Right lung (tissue), 5 donors: ENCODE results near the gene CNPY3. TPM values are rescaled to one million over a fixed set of nuclear protein-coding genes. Genes with fewer than 3 reads are reported as not detected.
"Not testable (repeated sequence)": the region's sequence is repeated elsewhere in the genome, so short reads cannot be mapped to it uniquely, and the experiment has no call there.

ENCODE experiments used
- DNase-seq, 2 donors: peaks; one replicate each; pipeline ENCODE4 v3.0.0-alpha.2; 2013
- polyA plus RNA-seq, 5 donors: library from polyadenylated mRNA; unstranded; fragments of 120-200 nt; gene quantifications; one replicate each; pipeline versions ENCODE4 v1.2.1 to v1.2.3, GENCODE V29; 2013; ENCODE audit warnings: inconsistent platforms in 1 of 5, low replicate concordance in 1 of 5; ENCODE audit not compliant: insufficient read length in 5 of 5, insufficient read depth in 1 of 5

The CNPY3 gene
- polyA plus RNA-seq, 5 donors: 47.1 to 73.0 (median 66.2) TPM

DNA sequence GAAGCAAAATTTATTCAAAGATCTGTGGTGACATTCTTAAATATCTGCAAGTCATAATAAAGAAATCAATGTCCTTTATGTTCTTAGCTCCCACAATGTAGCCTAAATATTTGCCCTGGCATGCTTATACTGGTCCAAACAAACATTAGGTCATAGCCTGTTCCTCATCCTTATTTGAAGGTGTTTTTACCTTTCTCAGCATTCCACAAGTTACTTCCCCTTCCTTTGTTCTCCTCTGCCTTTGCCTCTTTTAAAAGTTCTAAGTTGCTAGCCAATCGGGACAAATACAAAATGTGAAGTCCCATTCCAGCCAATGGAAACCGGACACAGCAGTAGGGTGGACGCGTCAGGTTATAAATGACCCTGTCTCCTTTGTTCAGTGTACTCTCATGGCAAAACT is 25.1 kb downstream of the CNPY3 start:
- not testable (repeated sequence) for DNase-seq

DNA sequence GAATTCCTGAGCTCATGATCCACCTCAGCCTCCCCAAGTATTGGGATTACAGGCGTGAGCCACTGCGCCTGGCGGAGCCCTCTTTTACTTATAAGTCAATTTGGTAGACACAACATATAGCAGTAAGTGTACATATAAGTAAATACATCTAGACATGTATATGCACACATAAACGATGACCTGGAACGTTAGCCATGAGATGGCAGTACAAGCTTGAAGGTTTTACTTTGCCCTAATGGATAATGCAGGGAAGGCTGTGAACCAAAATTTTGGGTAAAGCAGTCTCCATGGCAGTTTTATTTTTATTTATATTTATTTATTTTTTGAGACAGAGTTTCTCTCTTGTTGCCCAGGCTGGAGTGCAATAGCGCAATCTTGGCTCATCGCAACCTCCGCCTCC is 28.8 kb downstream of the CNPY3 start:
- DNase-seq: no peak

DNA sequence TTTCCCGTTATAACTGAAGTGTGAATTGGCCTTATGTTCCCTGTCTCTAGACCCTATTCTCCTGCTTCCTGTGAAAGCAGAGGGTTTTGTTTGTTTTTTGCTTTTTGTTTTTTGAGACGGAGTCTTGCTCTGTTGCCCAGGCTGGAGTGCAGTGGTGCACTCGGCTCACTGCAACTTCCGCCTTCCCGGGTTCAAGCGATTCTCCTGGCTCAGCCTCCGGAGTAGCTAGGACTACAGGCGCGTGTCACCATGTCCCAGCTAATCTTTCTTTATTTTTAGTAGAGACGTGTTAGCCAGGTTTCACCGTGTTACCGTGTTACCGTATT is 30.6 kb downstream of the CNPY3 start:
- no peak for DNase-seq

DNA sequence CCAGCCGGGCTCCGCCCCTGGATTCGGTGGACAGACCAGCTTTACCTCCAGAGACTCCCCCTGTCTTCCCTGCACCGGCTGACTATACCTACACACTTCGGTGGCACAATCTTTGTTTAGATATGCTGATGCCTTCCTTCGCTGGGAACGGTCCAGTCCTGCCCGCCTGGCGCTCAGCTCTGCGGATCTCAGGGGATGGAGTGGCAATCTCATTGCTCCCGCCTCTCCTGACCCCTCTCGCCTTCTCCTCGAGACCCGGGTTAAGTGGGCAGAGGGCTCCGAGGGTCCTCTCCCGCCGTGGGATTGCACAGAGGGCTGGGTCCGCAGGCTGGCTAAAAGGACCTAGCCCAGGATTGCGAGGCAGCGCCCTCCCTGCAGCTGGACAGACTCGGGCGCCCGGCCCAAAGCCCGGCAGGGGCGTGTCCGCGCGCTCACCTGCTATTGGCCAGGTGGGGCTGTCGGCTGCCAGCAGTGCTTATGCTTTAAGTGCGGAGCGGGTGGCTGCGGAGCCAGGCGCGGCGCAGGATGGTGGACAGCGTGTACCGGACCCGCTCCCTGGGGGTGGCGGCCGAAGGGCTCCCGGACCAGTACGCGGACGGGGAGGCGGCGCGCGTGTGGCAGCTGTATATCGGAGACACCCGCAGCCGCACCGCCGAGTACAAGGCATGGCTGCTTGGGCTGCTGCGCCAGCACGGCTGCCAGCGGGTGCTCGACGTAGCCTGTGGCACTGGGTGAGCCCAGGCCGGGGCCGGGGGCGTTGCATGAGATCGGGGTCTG is 31.2 kb downstream of the CNPY3 start, which contains the start of gene GNMT:
GNMT (plus strand) TSS at position 512 of the 777 bp plus-strand sequence; CDS start at position 526, 14 bp downstream.
- peak in 1 of 2 donors; percentile 47 for DNase-seq

DNA sequence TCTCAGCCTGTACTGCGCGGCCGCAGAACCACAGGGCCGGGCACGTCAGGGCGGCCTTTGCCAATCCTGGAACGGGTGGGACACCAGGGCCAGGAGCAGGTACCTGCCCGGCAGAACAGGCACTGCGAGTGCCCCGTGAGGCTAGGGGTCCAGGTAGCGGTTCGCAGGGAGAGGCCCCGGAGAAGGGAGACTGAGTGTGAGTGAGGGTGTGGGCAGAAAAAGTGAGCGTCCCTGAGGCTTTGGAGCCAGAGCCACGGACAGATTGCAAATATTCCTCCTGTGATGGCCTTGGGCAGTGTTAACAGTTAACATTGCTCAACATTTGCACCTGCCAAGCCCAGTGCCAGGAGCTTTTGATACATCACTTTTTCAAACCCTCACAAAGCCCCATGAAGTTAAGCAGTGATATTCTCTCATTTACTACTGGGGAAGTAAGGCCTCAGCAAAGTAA is 31.8 kb downstream of the CNPY3 start:
- DNase-seq: no peak

DNA sequence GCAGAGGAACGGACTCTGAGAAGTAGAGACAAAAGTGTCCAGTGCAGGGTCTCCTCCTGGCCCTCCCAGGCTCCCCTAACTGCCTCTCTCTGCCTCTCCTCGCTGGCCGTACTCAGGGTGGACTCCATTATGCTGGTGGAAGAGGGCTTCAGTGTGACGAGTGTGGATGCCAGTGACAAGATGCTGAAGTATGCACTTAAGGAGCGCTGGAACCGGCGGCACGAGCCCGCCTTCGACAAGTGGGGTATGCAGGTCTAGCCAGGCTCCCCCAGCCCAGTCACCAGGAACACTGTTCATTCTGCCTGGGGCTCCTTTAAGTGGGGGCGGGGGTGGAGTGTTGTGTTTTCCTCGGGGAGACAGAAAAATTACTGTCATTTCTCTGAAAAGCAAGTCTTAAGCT is 32.8 kb downstream of the CNPY3 start:
- no peak for DNase-seq

DNA sequence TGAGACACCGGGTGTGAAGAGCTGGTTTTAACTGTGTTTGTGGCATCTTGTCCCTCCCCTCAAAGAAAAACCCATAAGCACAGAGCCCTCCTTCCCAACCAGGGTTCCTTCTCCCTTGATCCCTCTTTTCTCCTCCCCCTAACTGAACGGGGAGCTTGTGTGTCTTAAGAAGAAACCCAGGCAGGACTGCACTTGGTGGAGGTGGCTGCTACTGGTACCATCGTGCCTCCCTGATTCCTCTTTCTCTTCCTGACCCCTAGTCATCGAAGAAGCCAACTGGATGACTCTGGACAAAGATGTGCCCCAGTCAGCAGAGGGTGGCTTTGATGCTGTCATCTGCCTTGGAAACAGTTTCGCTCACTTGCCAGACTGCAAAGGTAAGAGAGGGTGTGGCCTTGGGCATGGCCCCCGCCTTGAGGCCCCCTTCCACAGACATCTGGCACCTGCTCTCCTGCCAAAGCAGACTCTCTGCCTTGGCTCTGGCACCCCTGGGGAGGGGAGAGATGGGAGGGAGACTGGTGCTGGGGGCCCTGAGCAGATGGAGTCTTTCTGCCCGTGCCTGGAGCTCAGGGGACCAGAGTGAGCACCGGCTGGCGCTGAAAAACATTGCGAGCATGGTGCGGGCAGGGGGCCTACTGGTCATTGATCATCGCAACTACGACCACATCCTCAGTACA is 33.4 kb downstream of the CNPY3 start:
- no peak for DNase-seq

DNA sequence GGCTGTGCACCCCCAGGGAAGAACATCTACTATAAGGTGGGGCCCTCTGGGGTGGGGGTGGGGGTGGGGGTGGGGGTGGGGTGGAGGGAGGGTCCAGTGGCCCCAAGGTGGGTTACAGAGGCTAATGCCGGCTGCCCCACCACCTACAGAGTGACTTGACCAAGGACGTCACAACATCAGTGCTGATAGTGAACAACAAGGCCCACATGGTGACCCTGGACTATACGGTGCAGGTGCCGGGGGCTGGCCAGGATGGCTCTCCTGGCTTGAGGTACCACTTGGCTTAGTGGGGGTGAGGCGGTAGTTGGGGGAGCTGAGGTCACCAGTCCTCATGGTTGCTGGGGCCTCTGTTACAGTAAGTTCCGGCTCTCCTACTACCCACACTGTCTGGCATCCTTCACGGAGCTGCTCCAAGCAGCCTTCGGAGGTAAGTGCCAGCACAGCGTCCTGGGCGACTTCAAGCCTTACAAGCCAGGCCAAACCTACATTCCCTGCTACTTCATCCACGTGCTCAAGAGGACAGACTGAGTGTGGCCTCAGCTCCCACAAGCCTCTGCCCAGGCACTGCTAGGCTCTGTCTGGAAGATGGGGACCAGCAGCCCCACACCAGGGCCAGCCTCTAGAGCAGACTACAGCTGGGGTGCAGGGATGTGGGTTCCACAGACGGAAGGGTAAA is 34.0 kb downstream of the CNPY3 start:
- DNase-seq: no peak

DNA sequence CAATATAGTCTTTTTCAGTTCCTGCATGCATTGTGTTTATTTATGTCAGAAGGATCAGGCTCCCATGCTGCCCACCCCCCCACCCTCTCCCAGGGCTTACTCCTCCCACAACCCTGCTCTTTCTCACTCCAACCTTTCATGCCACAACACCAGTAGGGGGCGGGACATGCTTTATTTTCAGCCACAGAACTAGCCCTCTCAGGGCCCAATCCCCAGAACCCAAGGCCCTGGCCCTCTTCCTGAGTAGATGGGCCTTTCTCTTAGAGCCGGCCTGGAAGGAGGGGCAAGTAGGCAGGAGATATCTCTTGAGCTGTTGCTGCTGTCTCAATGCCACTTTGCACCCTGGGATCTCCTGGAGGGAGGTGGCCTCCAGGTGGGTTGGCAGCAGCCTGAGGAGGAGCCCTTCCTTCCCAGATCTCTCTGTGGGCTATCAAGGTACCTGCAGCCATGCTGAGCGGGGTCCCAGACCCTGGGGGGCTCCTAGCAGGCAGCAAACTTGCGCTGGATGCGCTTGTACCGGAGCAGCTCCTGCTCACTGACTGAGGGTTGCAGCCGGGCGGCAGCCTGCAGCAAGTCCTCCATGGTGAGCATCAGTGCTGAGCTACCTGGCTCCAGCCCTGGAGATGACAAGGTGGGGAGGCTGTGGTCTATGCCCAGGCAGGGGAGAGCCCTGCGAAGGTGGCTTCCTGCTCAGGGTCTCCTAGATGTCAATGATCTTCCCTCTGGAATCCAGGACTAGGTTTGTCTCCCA is 34.8 kb downstream of the CNPY3 start:
- no peak for DNase-seq

DNA sequence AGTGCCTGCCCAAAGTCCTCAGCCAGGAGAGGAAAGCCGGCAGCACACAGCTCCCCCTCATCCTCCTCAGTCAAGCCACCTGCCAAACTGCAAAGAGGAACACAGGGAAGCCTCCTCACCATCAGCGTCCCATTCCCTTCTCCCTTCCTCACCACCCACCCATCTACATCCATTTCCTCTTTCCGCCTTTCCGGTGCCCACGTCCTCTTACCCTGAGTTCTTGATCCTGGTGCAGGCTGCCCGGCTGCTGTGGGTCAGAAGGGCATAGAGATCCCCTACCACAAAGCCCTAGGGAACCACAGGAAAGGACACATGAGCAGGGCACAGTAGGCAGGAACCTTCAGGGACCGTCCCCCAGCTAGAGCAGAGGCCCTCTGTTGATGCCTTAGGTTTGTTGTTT is 37.3 kb downstream of the CNPY3 start:
- no peak for DNase-seq

DNA sequence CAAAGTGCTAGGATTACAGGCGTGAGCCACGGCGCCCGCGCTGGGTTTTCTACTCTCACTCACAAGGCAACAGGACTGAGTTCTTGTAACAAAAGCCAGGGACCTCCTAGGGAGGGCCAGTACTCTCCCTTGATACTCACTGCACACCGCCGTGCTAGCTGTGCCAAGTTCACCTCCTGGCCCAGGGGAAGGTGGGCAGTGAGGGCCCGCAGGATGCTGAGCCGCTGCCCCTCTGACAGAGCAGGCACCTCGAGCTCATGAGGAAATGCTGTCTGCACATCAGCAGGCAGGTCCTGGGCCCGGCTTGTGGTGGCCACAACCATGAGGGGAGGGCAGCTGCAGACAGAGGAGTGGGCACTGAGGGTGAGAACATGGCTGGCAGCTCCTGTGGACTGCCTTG is 37.9 kb downstream of the CNPY3 start:
- no peak for DNase-seq

DNA sequence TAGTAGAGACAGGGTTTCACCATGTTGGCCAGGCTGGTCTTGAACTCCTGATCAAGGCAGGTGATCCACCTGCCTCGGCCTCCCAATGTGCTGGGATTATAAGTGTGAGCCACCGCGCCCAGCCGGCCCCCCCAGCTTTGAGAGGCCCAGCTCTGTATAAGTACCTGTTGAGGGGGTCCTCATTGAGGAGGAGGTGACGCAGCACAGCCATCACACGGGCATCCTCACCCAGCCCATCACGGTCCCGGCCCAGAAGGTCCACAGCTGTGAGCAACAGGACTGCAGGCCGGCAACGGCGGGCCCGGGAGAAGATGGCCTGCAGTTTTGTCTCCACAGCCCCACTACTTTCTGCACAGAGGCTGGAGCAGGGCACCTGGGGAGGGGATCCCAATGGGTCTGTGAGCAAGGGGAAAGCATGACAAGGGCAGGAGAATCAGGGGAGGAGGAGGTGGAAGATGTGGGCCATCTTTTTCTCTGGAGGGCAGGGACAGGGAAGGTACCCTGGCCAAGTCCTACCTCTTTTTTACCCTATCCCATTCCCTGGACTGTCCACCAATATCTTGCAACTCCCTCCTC is 38.9 kb downstream of the CNPY3 start:
- no peak for DNase-seq

DNA sequence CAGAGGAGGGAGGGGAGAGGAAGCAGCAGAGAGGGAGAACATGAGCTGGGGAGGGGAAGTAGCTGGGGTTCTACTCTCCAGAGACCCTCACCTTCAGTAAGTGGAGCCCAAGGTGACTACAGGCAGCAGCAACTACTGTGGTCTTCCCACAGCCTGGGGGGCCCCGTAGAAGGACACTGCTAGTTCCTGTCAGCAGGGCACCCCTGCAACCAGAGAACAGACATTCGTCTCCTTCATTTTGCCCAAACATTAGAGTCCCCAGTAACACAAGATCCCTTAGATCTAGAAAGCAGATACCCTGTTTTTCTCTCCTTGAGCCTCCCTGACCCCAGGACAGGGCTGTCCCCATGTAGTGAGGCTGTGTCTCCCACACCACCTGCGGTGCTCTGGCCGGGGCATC is 39.5 kb downstream of the CNPY3 start:
- no peak for DNase-seq

DNA sequence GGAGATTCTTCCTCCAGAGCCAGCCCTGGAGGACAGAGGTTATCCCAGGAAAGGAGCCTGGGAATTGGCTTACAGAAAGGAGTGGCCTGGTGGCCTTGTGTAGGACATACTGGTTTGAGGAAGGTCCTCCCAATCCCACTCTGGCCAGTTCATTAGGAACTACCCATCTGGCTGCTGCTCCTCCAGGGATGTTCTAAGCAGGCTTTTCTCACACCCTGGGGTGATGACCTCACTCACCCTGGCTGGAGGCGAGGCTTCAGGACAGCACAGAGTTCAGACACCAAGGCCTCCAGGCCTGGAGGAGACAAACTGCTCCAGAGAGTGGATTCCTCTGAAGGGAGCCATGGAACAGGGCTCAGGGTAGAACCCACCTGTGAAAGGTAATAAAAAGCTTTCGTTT is 40.2 kb downstream of the CNPY3 start:
- DNase-seq: no peak

DNA sequence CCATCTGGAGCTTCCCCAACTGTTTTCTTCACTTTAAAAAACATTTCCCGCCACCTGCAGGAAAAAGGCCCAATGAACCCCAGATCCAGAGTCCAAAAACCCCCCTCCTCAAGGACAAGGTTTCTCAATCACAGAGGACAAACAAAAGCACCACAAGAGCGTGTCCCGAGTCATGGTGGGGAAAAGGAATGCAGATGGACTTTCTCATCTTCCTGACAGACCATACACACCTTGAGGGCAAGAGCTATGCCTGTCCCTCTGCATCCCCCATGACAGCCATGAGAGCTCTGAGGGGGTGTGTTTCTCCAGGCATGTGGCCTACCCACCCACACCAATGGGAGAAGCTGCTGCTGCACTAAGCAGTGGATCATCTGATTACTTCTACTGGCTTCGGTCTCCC is 40.7 kb downstream of the CNPY3 start:
- DNase-seq: no peak

DNA sequence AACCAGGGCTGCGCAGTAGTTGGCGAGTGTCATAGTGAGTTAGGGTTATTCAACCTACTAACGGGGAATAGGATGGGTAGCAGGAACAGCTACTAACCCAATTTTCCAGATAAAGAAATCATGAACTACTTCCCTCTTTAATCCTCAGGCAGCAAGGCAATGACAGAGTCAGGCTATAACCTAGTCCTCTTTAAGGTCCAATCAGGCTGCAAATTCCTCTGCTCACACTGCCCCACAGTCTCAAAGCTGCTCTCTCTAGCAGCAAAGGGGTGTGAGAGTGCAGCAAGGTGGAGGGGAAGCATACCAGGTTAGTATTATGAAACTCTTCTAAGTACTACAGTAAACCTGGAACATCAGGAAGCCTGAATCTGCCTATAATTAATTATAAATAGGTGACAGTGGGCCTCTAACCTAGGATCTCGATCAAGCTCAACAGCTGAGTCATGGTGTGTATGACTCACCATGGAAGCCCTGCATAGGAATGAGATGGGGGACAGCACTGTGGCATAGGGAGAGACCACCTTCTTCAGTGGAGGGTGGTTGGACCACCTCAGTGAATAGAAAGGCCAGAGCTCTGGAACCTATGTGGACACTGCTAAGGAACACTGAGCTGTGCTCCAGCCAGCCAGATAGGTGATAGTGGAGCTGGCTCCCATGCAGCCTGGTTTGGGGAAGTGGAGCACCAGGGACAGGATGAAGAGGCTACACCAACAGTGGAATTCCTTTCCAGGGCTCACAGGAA is 41.8 kb downstream of the CNPY3 start:
- DNase-seq: no peak

DNA sequence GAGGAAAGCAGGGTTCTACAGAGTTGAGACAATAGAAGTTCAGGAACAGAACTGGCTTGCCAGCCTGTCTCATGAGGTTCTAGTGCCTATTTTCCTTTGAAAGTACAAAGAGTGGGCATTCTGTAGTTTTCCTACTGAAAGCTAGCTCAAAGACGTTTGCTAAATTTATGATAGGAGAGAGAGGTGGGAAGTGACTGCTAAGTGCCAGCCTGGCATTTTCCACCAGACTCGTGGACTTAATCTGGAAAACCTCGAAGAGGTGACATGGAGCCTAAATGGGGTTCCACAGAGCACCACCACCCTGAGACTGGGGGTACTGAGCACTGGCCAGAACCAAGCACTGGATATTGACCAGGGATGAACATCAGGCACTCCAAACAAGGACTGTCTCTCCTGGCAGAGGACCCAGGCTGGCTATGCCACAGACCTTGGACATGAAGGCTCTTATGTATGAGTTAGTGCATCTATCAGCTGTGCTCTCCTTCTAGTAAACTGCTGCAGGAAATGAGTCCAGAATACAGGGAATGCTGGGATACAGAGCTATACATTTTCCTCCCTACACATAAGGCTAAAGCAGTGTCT is 42.6 kb downstream of the CNPY3 start:
- no peak for DNase-seq

DNA sequence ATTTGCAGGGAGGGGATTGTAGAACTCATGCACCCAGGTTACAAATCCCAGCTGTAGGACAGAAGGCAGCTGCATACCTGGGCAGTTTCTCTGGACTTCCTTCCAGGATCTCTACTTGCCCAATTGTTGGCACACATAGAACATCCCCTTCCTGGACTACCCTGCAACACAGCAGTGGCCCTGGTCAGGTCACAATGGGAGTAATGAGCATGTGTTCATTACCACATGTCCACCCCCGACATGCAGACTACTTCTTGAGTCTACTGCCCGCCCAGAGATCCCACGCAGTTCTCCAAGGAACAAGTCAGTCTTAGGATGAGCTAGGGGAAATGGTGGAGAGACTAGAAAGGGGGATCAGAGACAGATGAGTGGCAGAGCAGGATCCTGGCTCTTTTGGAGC is 44.6 kb downstream of the CNPY3 start:
- DNase-seq: no peak

DNA sequence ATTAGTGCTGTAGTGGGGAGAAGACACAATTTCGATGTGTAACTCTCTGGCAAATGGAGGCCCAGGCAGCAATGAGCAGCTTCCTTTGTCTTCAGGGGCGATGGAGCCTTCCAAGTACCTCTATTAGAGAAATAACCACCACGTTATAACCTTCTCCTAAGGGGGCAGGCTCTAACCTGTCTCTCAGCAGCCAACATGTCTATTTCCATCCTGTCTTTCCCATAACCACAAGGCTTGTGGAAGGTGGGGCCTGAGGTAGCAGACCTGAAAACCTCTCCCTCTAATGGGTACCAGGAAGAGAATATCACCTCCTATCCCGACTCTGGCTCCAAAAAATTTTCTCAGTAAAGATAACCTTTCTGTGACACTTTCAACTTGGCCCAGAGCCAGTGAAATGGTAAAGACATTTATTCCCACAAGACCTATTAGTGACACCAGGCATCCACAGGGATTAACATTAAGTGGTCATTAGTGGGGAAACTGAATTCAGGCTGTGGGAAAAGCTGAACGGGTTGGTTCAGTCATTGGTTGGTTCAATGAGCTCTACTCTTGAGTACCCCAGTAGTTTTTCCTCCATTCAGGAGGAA is 45.7 kb downstream of the CNPY3 start:
- no peak for DNase-seq

DNA sequence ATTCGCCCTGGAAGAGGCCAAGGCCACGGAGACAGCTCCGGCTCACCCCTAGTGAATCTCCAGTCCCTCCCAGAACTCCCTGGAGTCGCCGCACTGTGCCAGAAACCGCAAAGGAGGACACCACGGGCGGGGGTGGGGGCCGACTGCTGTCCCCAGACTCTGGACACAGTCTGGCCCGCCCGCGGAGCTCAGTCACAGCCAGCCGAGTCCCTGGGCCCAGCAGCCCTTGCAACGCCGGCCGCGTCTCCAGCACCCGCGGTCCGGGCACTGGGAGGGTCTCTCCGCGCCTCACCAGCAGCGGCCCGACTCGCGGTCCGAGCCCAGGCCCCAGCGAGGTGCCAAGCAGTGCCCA is 49.2 kb downstream of the CNPY3 start:
- no peak for DNase-seq
